Skin of body (tissue), 2 donors: ENCODE results near the gene PRPF38B. TPM values are rescaled to one million over a fixed set of nuclear protein-coding genes. Genes with fewer than 3 reads are reported as not detected.

ENCODE experiments used
- DNase-seq: peaks from one replicate; lab custom pipeline; 2025; lab: John Stamatoyannopoulos, UW
- total RNA-seq: library from RNA; depleted of rRNA; stranded (reverse); fragments of >200 nt; gene quantifications from one replicate; pipeline ENCODE4 v1.2.3, GENCODE V29; 2014

Gene PRPF38B
- total RNA-seq, 1 donor from 2014 or later: 21.9 TPM

- no peak for DNase-seq
Measured at GRCh38 chr1:108716437-108717230, 24.5 kb downstream of the PRPF38B start.

DNA sequence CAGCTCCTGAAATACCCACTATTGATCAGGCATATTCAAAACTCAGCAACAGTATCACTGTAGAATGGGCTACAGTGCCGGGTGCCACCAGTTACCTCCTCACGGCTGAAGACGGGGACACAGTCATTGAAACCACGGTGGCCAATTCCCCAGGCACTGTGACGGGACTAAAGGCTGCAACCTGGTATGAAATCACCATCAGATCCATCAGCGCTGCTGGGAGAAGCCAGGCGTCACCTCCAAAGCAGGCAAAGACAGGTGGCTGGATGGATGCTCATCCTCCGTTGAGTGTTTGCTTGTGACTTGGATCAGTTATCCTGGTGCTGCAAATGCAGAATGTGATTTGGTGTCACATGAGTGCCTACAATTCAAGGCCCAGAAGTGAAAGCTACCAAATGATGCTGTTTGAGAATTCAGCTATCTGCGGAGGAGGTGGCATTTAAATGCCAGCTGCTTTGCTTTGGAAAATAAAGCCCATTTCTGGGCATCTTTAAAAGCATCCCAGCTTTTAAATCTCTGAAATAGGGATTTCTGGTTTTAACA is 25.7 kb downstream of the PRPF38B start:
- no peak for DNase-seq

DNA sequence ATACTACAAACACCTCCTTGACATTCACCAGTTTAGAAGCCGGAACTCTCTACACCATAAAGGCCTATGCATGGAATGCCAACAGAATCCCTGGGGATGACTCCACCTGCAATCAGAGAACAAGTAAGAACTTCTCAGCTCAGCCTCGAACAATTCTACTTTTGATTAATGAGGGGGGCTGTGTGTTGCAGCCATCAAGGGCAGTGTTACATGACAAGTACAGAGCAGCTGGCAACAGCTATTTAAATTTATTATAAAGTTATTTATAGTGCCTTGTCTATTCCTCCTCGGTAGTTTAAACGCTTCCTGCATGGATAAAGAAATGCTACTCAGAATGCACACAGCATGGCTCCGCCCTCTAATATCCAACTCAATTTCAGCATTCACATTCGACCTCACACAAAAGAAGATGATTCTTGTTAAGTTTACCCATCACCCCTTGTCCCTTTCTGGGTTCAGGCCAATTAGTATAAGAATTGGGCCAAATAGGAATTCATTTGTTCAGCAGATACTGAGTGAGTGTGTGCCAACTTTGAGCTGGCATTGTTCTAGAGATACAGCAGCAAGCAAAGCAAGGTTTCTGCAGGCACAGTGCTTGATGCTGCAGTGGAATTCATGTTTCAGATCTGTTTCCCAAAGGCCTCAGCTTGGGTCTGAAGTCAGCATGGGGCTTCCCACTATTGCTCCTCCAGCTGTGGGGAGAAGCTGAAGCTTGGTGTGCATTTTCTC is 27.0 kb downstream of the PRPF38B start:
- no peak for DNase-seq

DNA sequence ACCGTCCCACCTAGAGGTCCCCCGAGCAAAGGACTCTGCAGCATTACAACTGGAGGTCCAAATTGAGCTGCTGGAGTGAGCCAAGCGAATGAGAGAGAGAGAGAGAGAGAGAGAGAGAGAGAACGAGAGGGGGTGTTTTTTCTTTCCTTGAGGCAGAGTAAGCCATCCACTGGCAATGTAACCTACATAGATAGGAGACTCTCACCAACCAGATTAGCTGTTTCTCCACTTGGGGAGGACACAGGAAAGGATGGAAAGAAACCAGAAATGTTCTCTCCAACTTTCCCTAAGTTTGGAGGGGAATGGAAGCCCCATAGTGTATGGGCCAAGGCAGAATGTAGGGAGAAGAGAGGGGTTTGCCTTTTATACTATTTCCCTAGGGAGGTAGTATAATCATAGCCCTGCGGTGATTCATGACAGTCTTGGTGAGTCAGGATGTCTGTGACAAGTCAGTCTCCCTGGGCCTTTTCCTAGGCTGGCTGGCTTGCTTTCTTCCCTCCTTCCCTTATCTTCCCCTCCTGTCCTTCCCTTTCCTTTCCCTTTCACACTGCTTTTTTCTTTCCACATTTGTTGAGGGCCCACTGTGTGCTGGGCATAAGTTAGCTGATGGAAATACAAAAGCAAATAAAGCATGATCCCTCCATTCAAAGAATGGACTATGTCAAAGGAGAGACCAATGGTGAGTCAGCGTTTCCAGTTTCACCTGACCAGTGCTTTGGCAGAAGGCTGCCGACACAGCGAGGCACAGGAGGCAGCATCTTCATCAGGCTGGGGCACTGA is 27.7 kb downstream of the PRPF38B start:
- no peak for DNase-seq

DNA sequence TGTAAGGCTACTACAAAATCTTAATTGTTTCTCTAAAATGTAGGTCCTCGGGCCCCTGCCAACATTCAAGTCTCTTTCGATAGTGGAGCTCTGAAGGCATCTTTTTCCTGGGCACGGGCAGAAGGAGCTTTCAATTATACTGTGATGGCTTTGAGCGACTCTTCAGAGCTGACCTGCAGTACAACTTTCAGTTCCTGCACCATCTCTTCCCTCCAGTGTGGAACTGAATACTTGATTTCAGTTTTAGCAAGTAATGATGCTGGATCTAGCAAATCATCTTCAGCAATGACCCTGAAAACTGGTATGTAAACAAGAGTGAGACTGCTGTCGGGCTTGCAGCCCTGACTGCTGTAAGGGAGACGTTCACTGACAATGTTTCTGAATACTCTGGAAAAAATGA is 30.2 kb downstream of the PRPF38B start:
- DNase-seq: no peak

DNA sequence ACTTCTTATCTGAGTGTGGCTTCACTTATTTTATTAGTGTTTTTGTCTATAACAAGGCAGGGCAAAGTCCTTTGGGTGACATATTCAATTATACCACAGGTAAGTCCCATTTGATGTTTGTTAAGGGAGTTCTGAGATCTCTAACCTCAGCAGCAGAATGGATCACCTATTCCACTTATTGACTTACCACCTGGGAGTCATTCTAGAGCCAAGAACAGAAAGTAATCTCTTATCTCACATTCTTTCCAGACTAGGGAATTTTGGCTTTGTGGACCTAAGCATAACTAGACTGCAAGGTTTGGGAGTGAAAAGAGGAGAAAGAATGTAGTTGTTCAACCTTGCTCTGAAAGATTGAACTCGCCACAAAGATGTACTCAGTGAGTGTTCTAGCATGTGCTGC is 33.8 kb downstream of the PRPF38B start:
- DNase-seq: no peak

GRCh38 chr1:108728327-108728923 is 36.3 kb downstream of the PRPF38B start:
- no peak for DNase-seq

DNA sequence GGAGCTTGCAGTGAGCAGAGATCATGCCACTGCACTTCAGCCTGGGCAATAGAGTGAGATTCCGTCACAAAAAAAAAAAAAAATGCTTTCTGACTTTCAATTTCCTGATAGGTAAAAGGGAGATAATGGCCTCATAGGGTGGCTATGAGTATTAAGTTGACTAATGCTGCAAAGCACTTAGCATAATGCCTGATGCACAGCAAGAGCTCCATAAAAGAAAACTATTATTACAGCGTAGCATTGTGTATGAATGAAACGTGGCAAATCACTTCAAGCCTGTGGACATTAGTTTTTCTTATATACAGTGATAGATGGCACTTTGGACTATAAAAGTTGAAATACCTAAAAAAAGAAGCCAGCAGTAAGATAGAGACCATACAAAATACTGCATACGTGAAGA is 37.4 kb downstream of the PRPF38B start:
- no peak for DNase-seq

- no peak for DNase-seq
Measured at GRCh38 chr1:108732398-108732797, 40.3 kb downstream of the PRPF38B start.

GRCh38 chr1:108734171-108734865 is 42.2 kb downstream of the PRPF38B start:
- no peak for DNase-seq

DNA sequence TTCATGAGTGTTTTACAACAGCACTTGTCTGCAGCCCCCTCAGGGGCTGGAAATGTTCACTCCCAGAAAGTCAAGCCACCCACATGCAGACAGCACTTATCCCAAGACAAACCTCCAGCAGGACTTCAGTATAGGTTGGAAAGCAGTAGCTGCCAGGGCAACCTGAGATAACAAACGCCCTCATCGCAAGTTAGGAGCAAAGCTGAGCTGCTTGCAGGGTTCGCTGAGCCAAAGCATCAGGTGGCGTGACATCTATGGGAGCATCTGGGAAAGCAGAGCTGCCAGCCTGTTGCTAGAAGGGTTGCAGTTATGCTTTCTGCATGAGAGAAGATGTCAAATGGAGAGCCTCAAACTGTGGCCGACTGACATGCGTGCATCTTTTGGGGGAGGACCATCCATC is 50.1 kb downstream of the PRPF38B start:
- no peak for DNase-seq

- DNase-seq: no peak
Measured at GRCh38 chr1:108745980-108746381, 53.9 kb downstream of the PRPF38B start.

DNA sequence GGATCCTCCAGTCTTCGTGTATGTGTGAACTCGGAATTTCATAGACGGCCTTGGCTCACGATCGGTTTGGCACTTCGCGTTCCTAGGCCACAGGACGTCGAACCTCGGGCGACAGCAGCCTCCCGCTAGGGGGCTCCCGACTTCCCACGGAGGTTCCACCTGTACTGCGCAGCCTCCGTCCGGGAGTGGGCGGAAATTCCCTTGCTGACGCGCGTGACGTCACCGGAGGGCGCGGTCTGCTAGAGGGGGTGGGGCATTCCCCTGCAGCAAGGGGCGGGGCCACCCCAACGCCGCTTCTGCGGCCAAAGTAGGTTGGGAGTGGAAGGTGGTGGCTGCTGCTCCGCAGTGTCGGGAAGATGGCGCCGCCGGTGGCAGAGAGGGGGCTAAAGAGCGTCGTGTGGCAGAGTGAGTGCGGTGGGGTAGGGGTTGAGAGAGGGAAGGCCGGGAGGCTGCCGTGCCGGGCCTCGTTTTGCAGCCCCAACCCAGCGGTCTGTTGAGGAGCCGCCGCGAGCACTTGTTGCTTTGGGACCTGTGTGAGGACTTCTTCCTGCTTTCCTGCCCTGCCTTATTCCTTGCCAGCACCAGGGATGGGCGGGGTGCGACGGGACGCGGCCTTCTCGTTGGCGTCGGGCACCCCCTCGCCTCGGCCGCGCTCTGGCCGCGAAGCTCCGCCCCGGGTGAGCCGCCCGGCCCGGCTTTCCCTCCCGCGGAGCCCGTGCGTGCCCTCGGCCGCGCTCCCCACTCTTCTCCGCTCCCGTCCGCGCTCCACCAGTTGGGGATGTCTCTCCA is 54.5 kb downstream of the PRPF38B start, which contains the start of gene STXBP3:
STXBP3 (plus strand) TSS at position 293 of the 789 bp plus-strand sequence; CDS start at position 357, 64 bp downstream.
- DNase-seq: peak; percentile 98

GRCh38 chr1:108747171-108747850 is 55.2 kb downstream of the PRPF38B start:
- DNase-seq: peak; percentile 83

DNA sequence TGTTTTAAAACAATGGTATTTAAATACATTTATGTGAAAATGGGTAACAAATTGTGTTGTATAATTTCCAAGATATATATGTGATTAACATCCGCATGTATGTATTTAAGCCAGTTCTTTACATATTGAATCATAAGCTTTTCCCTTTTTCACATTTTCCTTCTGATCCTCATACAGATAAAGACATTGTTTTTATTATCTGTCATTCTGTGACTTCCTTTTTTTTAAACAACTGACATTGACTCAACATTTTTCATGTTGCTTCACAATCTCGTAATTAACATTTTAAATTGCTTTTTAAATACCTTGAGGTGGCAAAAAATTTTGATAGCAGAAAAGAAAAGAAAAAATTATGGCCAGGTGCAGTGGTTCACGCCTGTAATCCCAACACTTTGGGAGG is 55.8 kb downstream of the PRPF38B start:
- DNase-seq: no peak

DNA sequence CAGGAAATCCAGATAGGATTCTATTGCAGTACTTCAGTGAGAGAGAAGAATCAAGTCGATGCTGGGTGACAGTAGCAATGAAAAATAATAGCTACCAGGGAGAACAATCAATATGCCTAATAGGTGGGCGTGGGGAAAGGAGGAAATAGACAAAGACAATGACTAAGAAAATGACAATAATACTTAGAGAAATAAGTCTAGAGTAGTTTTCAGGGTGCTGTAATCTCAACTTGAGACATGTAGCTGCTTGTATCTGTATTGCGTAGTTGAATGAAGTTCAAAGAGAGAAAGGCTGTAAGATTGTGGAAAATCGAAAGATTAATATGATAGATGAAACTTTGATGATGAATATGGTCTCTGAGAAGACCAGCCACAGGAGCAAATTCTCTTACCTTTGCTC is 57.0 kb downstream of the PRPF38B start:
- DNase-seq: no peak

GRCh38 chr1:108750476-108751181 is 58.5 kb downstream of the PRPF38B start:
- no peak for DNase-seq
